HepG2 (cell line): ENCODE data around the gene INAFM1. TPM values are rescaled to one million over a fixed set of nuclear protein-coding genes. Genes with fewer than 3 reads are reported as not detected.

Source experiments
- CHD2 ChIP-seq: IDR thresholded peaks from 2 replicates; pipeline ENCODE4 v1.6.1; 2011; ENCODE audit warnings: low read depth, low read length, improper control_type of control experiment
- CHD4 ChIP-seq: fragments of 200-600 bp; sonication (generic); IDR thresholded peaks from 2 replicates; pipeline ENCODE4 v1.7.0; 2017; ENCODE audit warnings: mild to moderate bottlenecking, low read length, borderline replicate concordance
- EEA1 ChIP-seq: sonication (generic); formaldehyde crosslinking; IDR thresholded peaks from 2 replicates; pipeline ENCODE4 v1.5.1; 2020; ENCODE audit warnings: mild to moderate bottlenecking, missing genetic modification reagents, borderline replicate concordance
- FOXK1 ChIP-seq: sonication (generic); formaldehyde crosslinking; IDR thresholded peaks from 2 replicates; pipeline ENCODE4 v1.4.0; 2020; ENCODE audit warnings: low read depth, missing genetic modification reagents, borderline replicate concordance
- GZF1 ChIP-seq: sonication (generic); formaldehyde crosslinking; IDR thresholded peaks from 2 replicates; pipeline ENCODE4 v1.5.1; 2020; ENCODE audit warnings: mild to moderate bottlenecking, missing genetic modification reagents
- NCOA5 ChIP-seq: sonication (generic); formaldehyde crosslinking; IDR thresholded peaks from 2 replicates; pipeline ENCODE4 v1.4.0; 2020; ENCODE audit warnings: missing genetic modification reagents
- PCBP2 ChIP-seq: fragments of 200-400 bp; formaldehyde crosslinking; optimal IDR thresholded peaks from 2 replicates; pipeline ENCODE3; 2018; ENCODE audit warnings: low read length, low read depth; ENCODE audit not compliant: poor library complexity, severe bottlenecking
- RXRB ChIP-seq: IDR thresholded peaks from 2 replicates; pipeline ENCODE4 v1.6.1; 2016; ENCODE audit warnings: borderline replicate concordance, missing genetic modification reagents, missing compliant biosample characterization
- SMAD9 ChIP-seq: sonication (generic); formaldehyde crosslinking; IDR thresholded peaks from 2 replicates; pipeline ENCODE4 v1.5.1; 2020; ENCODE audit warnings: mild to moderate bottlenecking, missing genetic modification reagents
- SYNCRIP ChIP-seq: fragments of 200-400 bp; formaldehyde crosslinking; IDR thresholded peaks from 2 replicates; pipeline ENCODE4 v1.6.1; 2018; ENCODE audit warnings: mild to moderate bottlenecking, low read depth, low read length; ENCODE audit not compliant: insufficient read depth
- TBP ChIP-seq: sonication (generic); formaldehyde crosslinking; IDR thresholded peaks from 2 replicates; pipeline ENCODE4 v1.5.0; 2020; ENCODE audit warnings: missing genetic modification reagents
- TBX3 ChIP-seq: fragments of 450-650 bp; IDR thresholded peaks from 2 replicates; pipeline ENCODE4 v1.6.1; 2017; ENCODE audit warnings: antibody characterized with exemption, mild to moderate bottlenecking, inconsistent platforms, borderline replicate concordance
- ZBTB3 ChIP-seq: sonication (generic); formaldehyde crosslinking; IDR thresholded peaks from 2 replicates; pipeline ENCODE4 v1.4.0; 2020; ENCODE audit warnings: low read depth, mild to moderate bottlenecking, moderate library complexity, missing genetic modification reagents, borderline replicate concordance
- ZFAT ChIP-seq: sonication (generic); formaldehyde crosslinking; conservative IDR thresholded peaks from 2 replicates; pipeline ENCODE4 v1.8.1; 2023; ENCODE audit warnings: missing genetic modification reagents, inconsistent platforms
- ZNF121 ChIP-seq: sonication (generic); formaldehyde crosslinking; IDR thresholded peaks from 2 replicates; pipeline ENCODE4 v1.5.0; 2020; ENCODE audit warnings: mild to moderate bottlenecking, missing genetic modification reagents
- ZNF136 ChIP-seq: sonication (generic); formaldehyde crosslinking; IDR thresholded peaks from 2 replicates; pipeline ENCODE4 v1.8.1; 2022; ENCODE audit warnings: low read depth, mild to moderate bottlenecking, moderate library complexity, missing genetic modification reagents
- ZNF557 ChIP-seq: sonication (generic); formaldehyde crosslinking; IDR thresholded peaks from 2 replicates; pipeline ENCODE4 v1.4.0; 2020; ENCODE audit warnings: missing genetic modification reagents
- ZNF569 ChIP-seq: sonication (generic); formaldehyde crosslinking; IDR thresholded peaks from 2 replicates; pipeline ENCODE4 v1.5.0; 2020; ENCODE audit warnings: mild to moderate bottlenecking, missing genetic modification reagents, moderate library complexity, borderline replicate concordance
- ZNF879 ChIP-seq: sonication (generic); formaldehyde crosslinking; IDR thresholded peaks from 2 replicates; pipeline ENCODE4 v1.8.1; 2023; ENCODE audit warnings: missing genetic modification reagents
- polyA plus RNA-seq, 8 experiments: library from polyadenylated mRNA; depleted of rRNA in 3 of 8; stranded (reverse) in 7 of 8; unstranded in 1 of 8; fragments of >200 nt; fragmentation: Illumina TruSeq in 4 of 8; extraction: Trizol in 4 of 8; gene quantifications; 2 replicates each; pipeline versions ENCODE4 v1.2.1 to v1.2.3, GENCODE V29; 2011 to 2016; ENCODE audit warnings: low read depth in 4 of 8, missing spikeins in 1 of 8, mixed read lengths in 1 of 8; ENCODE audit not compliant: insufficient read depth in 1 of 8
- total RNA-seq, 5 experiments: library from RNA; depleted of rRNA; stranded (reverse); fragments of >200 nt; fragmentation: Illumina TruSeq; extraction: Trizol; gene quantifications; 2 replicates each; pipeline ENCODE4 v1.2.3, GENCODE V29; 2016; ENCODE audit warnings: low read depth in 1 of 5
- TF ChIP-seq, protein P1 (sequence below): IDR thresholded peaks from 2 replicates; pipeline ENCODE4 v1.6.1; 2018; ENCODE audit warnings: missing genetic modification reagents
- TF ChIP-seq, protein P2 (sequence below): sonication (generic); formaldehyde crosslinking; IDR thresholded peaks from 2 replicates; pipeline ENCODE4 v1.5.0; 2020; ENCODE audit warnings: mild to moderate bottlenecking, missing genetic modification reagents, borderline replicate concordance
- TF ChIP-seq, protein P3 (sequence below): sonication (generic); formaldehyde crosslinking; IDR thresholded peaks from 2 replicates; pipeline ENCODE4 v1.4.0; 2020; ENCODE audit warnings: low read depth, mild to moderate bottlenecking, missing genetic modification reagents
- TF ChIP-seq, protein P4 (sequence below): IDR thresholded peaks from 2 replicates; pipeline ENCODE4 v1.6.1; 2016; ENCODE audit warnings: mild to moderate bottlenecking, missing biosample characterization, missing genetic modification reagents

Gene INAFM1
- total and polyA plus RNA-seq, 2 of the 13 experiments (the other 11 are each of a cell fraction or from before 2014, with no cell fraction given): 0.88 to 1.9 TPM

DNA sequence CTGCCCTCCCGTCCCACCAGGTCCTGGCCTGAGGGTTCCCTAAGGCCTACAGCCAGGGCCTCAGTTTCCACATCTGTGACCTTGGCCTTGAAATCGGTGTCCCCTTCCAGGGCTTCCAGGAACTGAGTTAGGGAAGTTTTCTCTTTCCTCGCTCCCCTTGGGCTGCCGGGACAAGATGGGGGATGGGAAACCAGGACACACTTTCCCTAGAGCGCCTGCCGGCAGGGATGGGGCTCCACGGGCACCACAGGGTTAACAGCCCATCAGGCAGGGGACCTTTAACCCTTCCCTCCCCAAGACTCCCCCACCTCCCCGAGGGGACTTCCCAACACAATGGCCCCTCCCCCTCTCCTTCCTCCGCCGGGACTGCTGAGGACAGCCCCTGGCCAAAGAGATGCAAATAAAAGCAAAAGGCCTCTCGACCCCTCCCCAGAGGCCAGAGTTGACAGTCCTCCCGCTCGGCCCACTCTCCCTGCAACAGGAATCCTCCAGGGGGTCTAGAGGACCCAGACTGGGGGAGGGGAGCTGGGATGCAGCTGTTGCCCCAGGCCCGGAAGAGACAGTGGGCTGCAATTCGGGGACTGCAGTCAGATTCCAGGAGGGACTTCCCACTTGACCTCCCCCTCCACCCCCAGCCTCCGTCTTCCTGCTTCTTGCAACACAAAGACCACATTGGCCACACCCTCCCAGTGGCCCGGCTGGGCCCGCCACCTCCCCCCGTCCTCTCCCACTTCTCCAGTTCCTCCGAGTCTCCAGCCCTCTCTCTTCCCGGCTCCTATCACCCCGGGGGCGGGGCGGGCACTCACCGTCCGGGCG lies 47.1 kb upstream of the INAFM1 start (continued):
- TF ChIP-seq CHD4 (peak; percentile 96), RXRB (no peak; the same call in 1 of the 2 replicates), ZNF557 (CRISPR knock-in tag) (no peak; the same call in 1 of the 2 replicates), SMAD9 (CRISPR knock-in tag) (no peak), ZFAT (CRISPR knock-in tag) (no peak), ZNF569 (CRISPR knock-in tag) (no peak), ZNF879 (CRISPR knock-in tag) (no peak), ZBTB3 (no peak; the same call in 1 of the 2 replicates), TBX3 (no peak), GZF1 (CRISPR knock-in tag) (no peak), EEA1 (CRISPR knock-in tag) (no peak), SYNCRIP (no peak), TBP (CRISPR knock-in tag) (no peak), ZNF121 (peak; percentile 79), FOXK1 (no peak), PCBP2 (no peak), ZNF136 (CRISPR knock-in tag) (no peak), CHD2 (no peak; the same call in 1 of the 2 replicates), NCOA5 (no peak)
- TF ChIP-seq, protein P1, sequence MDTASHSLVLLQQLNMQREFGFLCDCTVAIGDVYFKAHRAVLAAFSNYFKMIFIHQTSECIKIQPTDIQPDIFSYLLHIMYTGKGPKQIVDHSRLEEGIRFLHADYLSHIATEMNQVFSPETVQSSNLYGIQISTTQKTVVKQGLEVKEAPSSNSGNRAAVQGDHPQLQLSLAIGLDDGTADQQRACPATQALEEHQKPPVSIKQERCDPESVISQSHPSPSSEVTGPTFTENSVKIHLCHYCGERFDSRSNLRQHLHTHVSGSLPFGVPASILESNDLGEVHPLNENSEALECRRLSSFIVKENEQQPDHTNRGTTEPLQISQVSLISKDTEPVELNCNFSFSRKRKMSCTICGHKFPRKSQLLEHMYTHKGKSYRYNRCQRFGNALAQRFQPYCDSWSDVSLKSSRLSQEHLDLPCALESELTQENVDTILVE (CRISPR knock-in tag): 0 out of 2 replicates have a peak, but pooled peaks have one; percentile 38
- TF ChIP-seq, protein P2, sequence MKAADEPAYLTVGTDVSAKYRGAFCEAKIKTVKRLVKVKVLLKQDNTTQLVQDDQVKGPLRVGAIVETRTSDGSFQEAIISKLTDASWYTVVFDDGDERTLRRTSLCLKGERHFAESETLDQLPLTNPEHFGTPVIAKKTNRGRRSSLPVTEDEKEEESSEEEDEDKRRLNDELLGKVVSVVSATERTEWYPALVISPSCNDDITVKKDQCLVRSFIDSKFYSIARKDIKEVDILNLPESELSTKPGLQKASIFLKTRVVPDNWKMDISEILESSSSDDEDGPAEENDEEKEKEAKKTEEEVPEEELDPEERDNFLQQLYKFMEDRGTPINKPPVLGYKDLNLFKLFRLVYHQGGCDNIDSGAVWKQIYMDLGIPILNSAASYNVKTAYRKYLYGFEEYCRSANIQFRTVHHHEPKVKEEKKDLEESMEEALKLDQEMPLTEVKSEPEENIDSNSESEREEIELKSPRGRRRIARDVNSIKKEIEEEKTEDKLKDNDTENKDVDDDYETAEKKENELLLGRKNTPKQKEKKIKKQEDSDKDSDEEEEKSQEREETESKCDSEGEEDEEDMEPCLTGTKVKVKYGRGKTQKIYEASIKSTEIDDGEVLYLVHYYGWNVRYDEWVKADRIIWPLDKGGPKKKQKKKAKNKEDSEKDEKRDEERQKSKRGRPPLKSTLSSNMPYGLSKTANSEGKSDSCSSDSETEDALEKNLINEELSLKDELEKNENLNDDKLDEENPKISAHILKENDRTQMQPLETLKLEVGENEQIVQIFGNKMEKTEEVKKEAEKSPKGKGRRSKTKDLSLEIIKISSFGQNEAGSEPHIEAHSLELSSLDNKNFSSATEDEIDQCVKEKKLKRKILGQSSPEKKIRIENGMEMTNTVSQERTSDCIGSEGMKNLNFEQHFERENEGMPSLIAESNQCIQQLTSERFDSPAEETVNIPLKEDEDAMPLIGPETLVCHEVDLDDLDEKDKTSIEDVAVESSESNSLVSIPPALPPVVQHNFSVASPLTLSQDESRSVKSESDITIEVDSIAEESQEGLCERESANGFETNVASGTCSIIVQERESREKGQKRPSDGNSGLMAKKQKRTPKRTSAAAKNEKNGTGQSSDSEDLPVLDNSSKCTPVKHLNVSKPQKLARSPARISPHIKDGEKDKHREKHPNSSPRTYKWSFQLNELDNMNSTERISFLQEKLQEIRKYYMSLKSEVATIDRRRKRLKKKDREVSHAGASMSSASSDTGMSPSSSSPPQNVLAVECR (CRISPR knock-in tag): peak; percentile 68
- TF ChIP-seq, protein P3, sequence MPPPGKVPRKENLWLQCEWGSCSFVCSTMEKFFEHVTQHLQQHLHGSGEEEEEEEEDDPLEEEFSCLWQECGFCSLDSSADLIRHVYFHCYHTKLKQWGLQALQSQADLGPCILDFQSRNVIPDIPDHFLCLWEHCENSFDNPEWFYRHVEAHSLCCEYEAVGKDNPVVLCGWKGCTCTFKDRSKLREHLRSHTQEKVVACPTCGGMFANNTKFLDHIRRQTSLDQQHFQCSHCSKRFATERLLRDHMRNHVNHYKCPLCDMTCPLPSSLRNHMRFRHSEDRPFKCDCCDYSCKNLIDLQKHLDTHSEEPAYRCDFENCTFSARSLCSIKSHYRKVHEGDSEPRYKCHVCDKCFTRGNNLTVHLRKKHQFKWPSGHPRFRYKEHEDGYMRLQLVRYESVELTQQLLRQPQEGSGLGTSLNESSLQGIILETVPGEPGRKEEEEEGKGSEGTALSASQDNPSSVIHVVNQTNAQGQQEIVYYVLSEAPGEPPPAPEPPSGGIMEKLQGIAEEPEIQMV (CRISPR knock-in tag): peak; percentile 51; the same call in 1 of the 2 replicates
- TF ChIP-seq, protein P4, sequence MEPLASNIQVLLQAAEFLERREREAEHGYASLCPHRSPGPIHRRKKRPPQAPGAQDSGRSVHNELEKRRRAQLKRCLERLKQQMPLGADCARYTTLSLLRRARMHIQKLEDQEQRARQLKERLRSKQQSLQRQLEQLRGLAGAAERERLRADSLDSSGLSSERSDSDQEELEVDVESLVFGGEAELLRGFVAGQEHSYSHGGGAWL: no peak
